ENCODE measurements around the gene ITGB3BP. TPM values are rescaled to one million over a fixed set of nuclear protein-coding genes. Genes with fewer than 3 reads are reported as not detected.

ITGB3BP gene
- polyA plus RNA-seq, 2 of the 4 experiments (the other 2 are of a cell fraction) = 31.6 to 45.8 TPM

DNA sequence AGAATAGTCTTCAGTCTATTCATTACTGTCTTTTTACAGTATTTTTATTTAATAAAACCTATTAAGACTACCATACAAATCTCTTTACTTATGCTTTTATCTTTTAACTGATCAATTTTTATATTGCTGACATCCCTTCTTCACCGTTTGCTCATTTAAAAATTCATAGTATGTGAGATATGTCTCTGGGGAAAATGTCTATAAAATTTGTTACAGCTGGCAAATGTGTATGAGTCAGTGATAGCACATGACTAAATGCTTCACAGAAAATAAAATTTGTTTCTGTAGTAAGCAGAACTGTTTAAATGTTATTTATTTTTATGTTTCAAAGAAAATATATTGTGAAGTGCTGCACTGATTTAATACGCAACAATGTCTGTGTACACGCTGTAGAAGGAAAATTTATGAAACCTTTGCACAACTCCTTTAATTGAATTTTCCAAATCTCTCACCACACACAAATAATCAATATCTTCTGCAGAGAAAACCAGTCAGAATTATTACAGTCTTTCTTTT is 74.2 kb downstream of the ITGB3BP start:
- Histone ChIP-seq H3K27ac (no peak overlapping the region), H3K4me3 (no peak overlapping the region), H3K4me2 (no peak overlapping the region), H3K9me3 (no peaks in the 10 kb centered on the region), H3K4me1 (no peaks in the 10 kb centered on the region)
- ChIA-PET POLR2A (no interaction called here), CTCF (no interaction called here)
- ATAC-seq = no peak
- no peak for DNase-seq (ENCODE audit: low read depth in 1 of 2, low spot score in 1 of 2)
- WGBS (ENCODE audit: missing lambda C conversion rate) = 86% methylated on average over 3 of the region's 3 CpGs
- TF ChIP-seq FOSB (CRISPR knock-in tag; IDR thresholded peaks at IDR 0.05) = no peak
- TF ChIP-seq, protein P1, sequence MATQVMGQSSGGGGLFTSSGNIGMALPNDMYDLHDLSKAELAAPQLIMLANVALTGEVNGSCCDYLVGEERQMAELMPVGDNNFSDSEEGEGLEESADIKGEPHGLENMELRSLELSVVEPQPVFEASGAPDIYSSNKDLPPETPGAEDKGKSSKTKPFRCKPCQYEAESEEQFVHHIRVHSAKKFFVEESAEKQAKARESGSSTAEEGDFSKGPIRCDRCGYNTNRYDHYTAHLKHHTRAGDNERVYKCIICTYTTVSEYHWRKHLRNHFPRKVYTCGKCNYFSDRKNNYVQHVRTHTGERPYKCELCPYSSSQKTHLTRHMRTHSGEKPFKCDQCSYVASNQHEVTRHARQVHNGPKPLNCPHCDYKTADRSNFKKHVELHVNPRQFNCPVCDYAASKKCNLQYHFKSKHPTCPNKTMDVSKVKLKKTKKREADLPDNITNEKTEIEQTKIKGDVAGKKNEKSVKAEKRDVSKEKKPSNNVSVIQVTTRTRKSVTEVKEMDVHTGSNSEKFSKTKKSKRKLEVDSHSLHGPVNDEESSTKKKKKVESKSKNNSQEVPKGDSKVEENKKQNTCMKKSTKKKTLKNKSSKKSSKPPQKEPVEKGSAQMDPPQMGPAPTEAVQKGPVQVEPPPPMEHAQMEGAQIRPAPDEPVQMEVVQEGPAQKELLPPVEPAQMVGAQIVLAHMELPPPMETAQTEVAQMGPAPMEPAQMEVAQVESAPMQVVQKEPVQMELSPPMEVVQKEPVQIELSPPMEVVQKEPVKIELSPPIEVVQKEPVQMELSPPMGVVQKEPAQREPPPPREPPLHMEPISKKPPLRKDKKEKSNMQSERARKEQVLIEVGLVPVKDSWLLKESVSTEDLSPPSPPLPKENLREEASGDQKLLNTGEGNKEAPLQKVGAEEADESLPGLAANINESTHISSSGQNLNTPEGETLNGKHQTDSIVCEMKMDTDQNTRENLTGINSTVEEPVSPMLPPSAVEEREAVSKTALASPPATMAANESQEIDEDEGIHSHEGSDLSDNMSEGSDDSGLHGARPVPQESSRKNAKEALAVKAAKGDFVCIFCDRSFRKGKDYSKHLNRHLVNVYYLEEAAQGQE (IDR thresholded peaks at IDR 0.05) = no peak
- no peak for FAIRE-seq

DNA sequence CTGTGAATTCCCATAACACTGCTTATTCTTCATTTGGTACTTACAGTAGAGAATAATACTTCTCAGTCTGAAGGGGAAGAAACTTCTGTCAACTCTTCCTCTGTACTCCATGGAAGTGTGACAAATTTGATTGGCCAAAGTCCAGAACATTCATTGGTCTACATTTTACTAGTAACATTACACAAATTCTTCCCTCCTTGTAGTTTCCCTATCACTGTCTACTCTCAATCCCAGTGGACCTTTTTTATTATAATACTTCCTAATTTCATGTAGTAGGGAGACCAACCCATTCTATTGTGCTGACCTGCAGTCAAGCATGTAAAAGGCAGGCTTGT is 80.9 kb downstream of the ITGB3BP start:
- CTCF ChIA-PET = interaction anchor here (1.0 to 2.5 kb wide), 7 partner anchors 10 to 605 kb away, joined by 3 to 11 read pairs (median 3); no protein-coding TSS in a partner anchor
- no peak overlapping the region for H3K27ac ChIP-seq
- ATAC-seq = no peak; a peak in 2 of 6 replicates
- H3K4me3 ChIP-seq = no peak overlapping the region
- FAIRE-seq = no peak
- H3K4me1 ChIP-seq = no peaks in the 10 kb centered on the region
- TF ChIP-seq ZC3H11A (IDR thresholded peaks at IDR 0.05) (no peak), FOSB (CRISPR knock-in tag; IDR thresholded peaks at IDR 0.05) (no peak), CBX8 (IDR thresholded peaks at IDR 0.05) (no peak), RFX5 (IDR thresholded peaks at IDR 0.05) (no peak), JUN (IDR thresholded peaks at IDR 0.05) (no peak), EHF (CRISPR knock-in tag; IDR thresholded peaks at IDR 0.05) (no peak), POLR2AphosphoS2 (conservative IDR thresholded peaks at IDR 0.05; ENCODE audit: low read length) (no peak), ZFP36 (IDR thresholded peaks at IDR 0.05; ENCODE audit: borderline replicate concordance, partially characterized antibody) (no peak), CHD4 (IDR thresholded peaks at IDR 0.05; ENCODE audit: borderline replicate concordance) (no peak), POLR2A (IDR thresholded peaks at IDR 0.05; ENCODE audit: low read length) (no peak)
- TF ChIP-seq, protein P2, sequence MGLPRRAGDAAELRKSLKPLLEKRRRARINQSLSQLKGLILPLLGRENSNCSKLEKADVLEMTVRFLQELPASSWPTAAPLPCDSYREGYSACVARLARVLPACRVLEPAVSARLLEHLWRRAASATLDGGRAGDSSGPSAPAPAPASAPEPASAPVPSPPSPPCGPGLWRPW (IDR thresholded peaks at IDR 0.05) = no peak
- TF ChIP-seq, protein P3, sequence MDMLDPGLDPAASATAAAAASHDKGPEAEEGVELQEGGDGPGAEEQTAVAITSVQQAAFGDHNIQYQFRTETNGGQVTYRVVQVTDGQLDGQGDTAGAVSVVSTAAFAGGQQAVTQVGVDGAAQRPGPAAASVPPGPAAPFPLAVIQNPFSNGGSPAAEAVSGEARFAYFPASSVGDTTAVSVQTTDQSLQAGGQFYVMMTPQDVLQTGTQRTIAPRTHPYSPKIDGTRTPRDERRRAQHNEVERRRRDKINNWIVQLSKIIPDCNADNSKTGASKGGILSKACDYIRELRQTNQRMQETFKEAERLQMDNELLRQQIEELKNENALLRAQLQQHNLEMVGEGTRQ (IDR thresholded peaks at IDR 0.05) = no peak
- no peak overlapping the region for H3K4me2 ChIP-seq
- POLR2A ChIA-PET = no interaction called here
- no peak for DNase-seq (ENCODE audit: low read depth in 1 of 2, low spot score in 1 of 2)
- H3K9me3 ChIP-seq = no peaks in the 10 kb centered on the region

DNA sequence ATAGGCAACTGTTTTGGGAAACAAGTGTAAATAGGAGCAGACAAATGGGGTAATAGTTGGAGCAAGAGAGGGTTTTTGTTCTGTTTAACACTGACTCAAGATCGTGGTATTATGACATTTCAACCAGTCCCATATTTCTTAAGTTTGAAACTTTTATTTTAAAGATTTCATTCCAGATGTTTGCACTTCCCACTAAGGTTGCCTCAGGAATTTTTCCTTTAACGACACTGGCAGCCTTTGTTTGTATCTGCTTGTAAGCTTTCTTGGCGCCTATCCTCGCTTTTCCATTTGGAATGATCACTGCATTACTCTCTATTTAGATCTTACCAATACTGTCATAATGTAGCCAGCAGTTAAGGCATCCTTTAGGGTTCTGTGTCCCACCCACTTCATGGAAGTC is 87.9 kb downstream of the ITGB3BP start:
- no peak for ATAC-seq
- CTCF ChIA-PET = interaction anchor here (1.9 kb wide), 1 partner anchor 108 kb away, joined by 8 read pairs; no protein-coding TSS in a partner anchor
- WGBS (ENCODE audit: missing lambda C conversion rate) = 89% methylated on average over 4 of the region's 4 CpGs
- TF ChIP-seq KDM5A (IDR thresholded peaks at IDR 0.05) (no peak), FOXS1 (CRISPR knock-in tag; IDR thresholded peaks at IDR 0.05) (no peak), SREBF2 (IDR thresholded peaks at IDR 0.05) (no peak), FOSB (CRISPR knock-in tag; IDR thresholded peaks at IDR 0.05) (no peak), MYC (IDR thresholded peaks at IDR 0.05; ENCODE audit: borderline replicate concordance, low read length) (no peak), HOXB13 (CRISPR knock-in tag; IDR thresholded peaks at IDR 0.05; ENCODE audit: low read depth) (no peak), RAD21 (conservative IDR thresholded peaks at IDR 0.05 in 1 of 2, IDR thresholded peaks at IDR 0.05 in 1 of 2) (no peak), ZNF302 (CRISPR knock-in tag; IDR thresholded peaks at IDR 0.05) (no peak), PHF8 (IDR thresholded peaks at IDR 0.05; ENCODE audit: borderline replicate concordance, low read depth) (no peak), ZSCAN20 (CRISPR knock-in tag; IDR thresholded peaks at IDR 0.05) (no peak), NR3C1 (IDR thresholded peaks at IDR 0.05) (no peak)
- TF ChIP-seq, protein P4, sequence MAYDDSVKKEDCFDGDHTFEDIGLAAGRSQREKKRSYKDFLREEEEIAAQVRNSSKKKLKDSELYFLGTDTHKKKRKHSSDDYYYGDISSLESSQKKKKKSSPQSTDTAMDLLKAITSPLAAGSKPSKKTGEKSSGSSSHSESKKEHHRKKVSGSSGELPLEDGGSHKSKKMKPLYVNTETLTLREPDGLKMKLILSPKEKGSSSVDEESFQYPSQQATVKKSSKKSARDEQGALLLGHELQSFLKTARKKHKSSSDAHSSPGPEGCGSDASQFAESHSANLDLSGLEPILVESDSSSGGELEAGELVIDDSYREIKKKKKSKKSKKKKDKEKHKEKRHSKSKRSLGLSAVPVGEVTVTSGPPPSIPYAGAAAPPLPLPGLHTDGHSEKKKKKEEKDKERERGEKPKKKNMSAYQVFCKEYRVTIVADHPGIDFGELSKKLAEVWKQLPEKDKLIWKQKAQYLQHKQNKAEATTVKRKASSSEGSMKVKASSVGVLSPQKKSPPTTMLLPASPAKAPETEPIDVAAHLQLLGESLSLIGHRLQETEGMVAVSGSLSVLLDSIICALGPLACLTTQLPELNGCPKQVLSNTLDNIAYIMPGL (CRISPR knock-in tag; IDR thresholded peaks at IDR 0.05; ENCODE audit: borderline replicate concordance) = no peak
- TF ChIP-seq, protein P5, sequence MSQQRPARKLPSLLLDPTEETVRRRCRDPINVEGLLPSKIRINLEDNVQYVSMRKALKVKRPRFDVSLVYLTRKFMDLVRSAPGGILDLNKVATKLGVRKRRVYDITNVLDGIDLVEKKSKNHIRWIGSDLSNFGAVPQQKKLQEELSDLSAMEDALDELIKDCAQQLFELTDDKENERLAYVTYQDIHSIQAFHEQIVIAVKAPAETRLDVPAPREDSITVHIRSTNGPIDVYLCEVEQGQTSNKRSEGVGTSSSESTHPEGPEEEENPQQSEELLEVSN (IDR thresholded peaks at IDR 0.05; ENCODE audit: borderline replicate concordance, low read depth) = no peak
- TF ChIP-seq, protein P3 (IDR thresholded peaks at IDR 0.05) = no peak
- TF ChIP-seq, protein P6, sequence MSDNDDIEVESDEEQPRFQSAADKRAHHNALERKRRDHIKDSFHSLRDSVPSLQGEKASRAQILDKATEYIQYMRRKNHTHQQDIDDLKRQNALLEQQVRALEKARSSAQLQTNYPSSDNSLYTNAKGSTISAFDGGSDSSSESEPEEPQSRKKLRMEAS (IDR thresholded peaks at IDR 0.05) = no peak

More for the DNA sequence above, 87.9 kb downstream of the ITGB3BP start:
- H3K9me3 ChIP-seq = 0 out of 3 replicates have a peak, but pooled peaks cover 4% of the 10 kb centered on the region
- DNase-seq (ENCODE audit: low read depth in 1 of 2, low spot score in 1 of 2) (no peak), FAIRE-seq (no peak)
- no peak overlapping the region for H3K27ac ChIP-seq
- POLR2A ChIA-PET = no interaction called here
- no peak overlapping the region for H3K4me2 ChIP-seq
- no peak overlapping the region for H3K4me3 ChIP-seq
- no peaks in the 10 kb centered on the region for H3K4me1 ChIP-seq
